ENCODE measurements around the gene ACSS1. TPM values are rescaled to one million over a fixed set of nuclear protein-coding genes. Genes with fewer than 3 reads are reported as not detected.

ACSS1 gene
- total RNA-seq, 2 donors from 2014 or later = 25.6 to 26.4 TPM

GRCh38 chr20:25018425-25018824 is 39.5 kb downstream of the ACSS1 start:
- Histone ChIP-seq H3K4me1 (peaks cover 0 to 23% of the 10 kb centered on the region in 2 donors), H3K9me3 (no peaks in the 10 kb centered on the region), H3K4me3 (no peak overlapping the region), H3K27ac (no peak overlapping the region), H3K36me3 (peaks cover 52% of the 10 kb centered on the region), H3K27me3 (no peaks in the 10 kb centered on the region)
- DNase-seq (ENCODE audit: low spot score) = no peak
- TF ChIP-seq CTCF (IDR thresholded peaks at IDR 0.05) = no peak

GRCh38 chr20:25017257-25017803 is 40.6 kb downstream of the ACSS1 start:
- no peaks in the 10 kb centered on the region for H3K9me3 ChIP-seq
- no peak overlapping the region for H3K4me3 ChIP-seq
- TF ChIP-seq CTCF (IDR thresholded peaks at IDR 0.05) = no peak
- H3K27ac ChIP-seq = peak overlapping the region in 1 of 2 donors; percentile 9
- H3K4me1 ChIP-seq = peaks cover 0 to 13% of the 10 kb centered on the region in 2 donors
- no peaks in the 10 kb centered on the region for H3K27me3 ChIP-seq
- no peak for DNase-seq (ENCODE audit: low spot score)
- H3K36me3 ChIP-seq = peaks cover 63% of the 10 kb centered on the region

- no peak overlapping the region for H3K4me3 ChIP-seq
- no peak for TF ChIP-seq CTCF (IDR thresholded peaks at IDR 0.05)
- no peak overlapping the region for H3K27ac ChIP-seq
- no peaks in the 10 kb centered on the region for H3K9me3 ChIP-seq
- peaks cover 0 to 11% of the 10 kb centered on the region in 2 donors for H3K4me1 ChIP-seq
- peaks cover 72% of the 10 kb centered on the region for H3K36me3 ChIP-seq
- DNase-seq (ENCODE audit: low spot score) = no peak
- H3K27me3 ChIP-seq = no peaks in the 10 kb centered on the region
Observed at GRCh38 chr20:25016471-25016870, 41.5 kb downstream of the ACSS1 start.

GRCh38 chr20:25015986-25016385 is 42.0 kb downstream of the ACSS1 start:
- no peak for DNase-seq (ENCODE audit: low spot score)
- no peak for TF ChIP-seq CTCF (IDR thresholded peaks at IDR 0.05)
- peaks cover 0 to 6% of the 10 kb centered on the region in 2 donors for H3K4me1 ChIP-seq

GRCh38 chr20:25014816-25015215 is 43.1 kb downstream of the ACSS1 start:
- H3K4me1 ChIP-seq = no peaks in the 10 kb centered on the region
- no peak for DNase-seq (ENCODE audit: low spot score)

More at GRCh38 chr20:25015986-25016385, 42.0 kb downstream of the ACSS1 start:
- Histone ChIP-seq H3K27ac (no peak overlapping the region), H3K9me3 (no peaks in the 10 kb centered on the region), H3K27me3 (no peaks in the 10 kb centered on the region), H3K4me3 (no peak overlapping the region), H3K36me3 (peaks cover 75% of the 10 kb centered on the region)

More at GRCh38 chr20:25014816-25015215, 43.1 kb downstream of the ACSS1 start:
- Histone ChIP-seq H3K9me3 (no peaks in the 10 kb centered on the region), H3K4me3 (no peak overlapping the region), H3K27me3 (no peaks in the 10 kb centered on the region), H3K27ac (no peak overlapping the region), H3K36me3 (peaks cover 71% of the 10 kb centered on the region)
- no peak for TF ChIP-seq CTCF (IDR thresholded peaks at IDR 0.05)

Data from right atrium auricular region (tissue), 2 donors.